OCI-LY7 (cell line): ENCODE results near the gene DYNAP.

Experiments
- CTCF ChIP-seq: fragments of 200-600 bp; sonication (generic); conservative IDR thresholded peaks from 2 replicates; pipeline ENCODE4 v1.5.1; 2014; ENCODE audit warnings: mild to moderate bottlenecking, antibody characterized with exemption, low read length, moderate library complexity, mixed read lengths
- EZH2phosphoT487 ChIP-seq: fragments of 200-600 bp; sonication (generic); IDR thresholded peaks from 2 replicates; pipeline ENCODE4 v1.6.1; 2018; ENCODE audit warnings: low read depth, borderline replicate concordance, mild to moderate bottlenecking, mixed run types, antibody characterized with exemption, low read length, moderate library complexity, mixed read lengths

GRCh38 chr18:54604211-54604610, 13.2 kb downstream of the DYNAP start:
- TF ChIP-seq CTCF: no peak
- no peak for TF ChIP-seq EZH2phosphoT487
